CD4-positive, alpha-beta T cell treated with Interleukin-1 beta for 1 hour (primary cell): ENCODE data around the gene ATP8A1.
A peak's percentile ranks its signal among the peaks of the same experiment; 100 is the strongest.
"Not testable (repeated sequence)": the region's sequence is repeated elsewhere in the genome, so short reads cannot be mapped to it uniquely, and the experiment has no call there.

ENCODE experiments used
- DNase-seq, 2 donors: peaks; one replicate each; pipeline ENCODE4 v3.0.0-alpha.2; 2020 to 2022

The ATP8A1 gene

GRCh38 chr4:42398171-42398870, 258.6 kb downstream of the ATP8A1 start:
- no peak for DNase-seq

DNA sequence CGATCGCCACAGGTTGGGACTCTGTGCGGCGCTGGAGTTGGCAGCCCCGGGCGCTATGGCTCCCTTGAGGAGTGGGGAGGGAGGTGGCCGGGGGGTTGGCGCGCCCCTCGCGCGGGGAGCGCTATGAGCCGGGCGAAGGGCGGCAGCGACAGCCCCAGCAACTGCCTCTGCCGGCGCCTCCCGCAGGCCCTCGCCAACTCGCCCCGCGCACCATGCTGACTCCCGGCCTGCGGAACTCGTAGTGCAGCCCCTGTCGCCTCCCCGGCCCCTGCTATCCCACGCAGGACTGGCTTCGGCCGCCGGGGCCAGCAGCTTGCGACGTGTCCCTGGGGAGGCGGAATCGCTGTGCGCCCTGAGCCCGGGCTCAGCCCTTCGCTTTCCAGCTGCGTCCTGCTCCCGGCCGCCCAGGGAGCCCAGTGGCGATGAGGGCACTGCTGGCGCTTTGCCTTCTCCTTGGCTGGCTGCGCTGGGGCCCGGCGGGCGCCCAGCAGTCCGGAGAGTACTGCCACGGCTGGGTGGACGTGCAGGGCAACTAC, 259.2 kb downstream of the ATP8A1 start:
- no peak for DNase-seq

DNA sequence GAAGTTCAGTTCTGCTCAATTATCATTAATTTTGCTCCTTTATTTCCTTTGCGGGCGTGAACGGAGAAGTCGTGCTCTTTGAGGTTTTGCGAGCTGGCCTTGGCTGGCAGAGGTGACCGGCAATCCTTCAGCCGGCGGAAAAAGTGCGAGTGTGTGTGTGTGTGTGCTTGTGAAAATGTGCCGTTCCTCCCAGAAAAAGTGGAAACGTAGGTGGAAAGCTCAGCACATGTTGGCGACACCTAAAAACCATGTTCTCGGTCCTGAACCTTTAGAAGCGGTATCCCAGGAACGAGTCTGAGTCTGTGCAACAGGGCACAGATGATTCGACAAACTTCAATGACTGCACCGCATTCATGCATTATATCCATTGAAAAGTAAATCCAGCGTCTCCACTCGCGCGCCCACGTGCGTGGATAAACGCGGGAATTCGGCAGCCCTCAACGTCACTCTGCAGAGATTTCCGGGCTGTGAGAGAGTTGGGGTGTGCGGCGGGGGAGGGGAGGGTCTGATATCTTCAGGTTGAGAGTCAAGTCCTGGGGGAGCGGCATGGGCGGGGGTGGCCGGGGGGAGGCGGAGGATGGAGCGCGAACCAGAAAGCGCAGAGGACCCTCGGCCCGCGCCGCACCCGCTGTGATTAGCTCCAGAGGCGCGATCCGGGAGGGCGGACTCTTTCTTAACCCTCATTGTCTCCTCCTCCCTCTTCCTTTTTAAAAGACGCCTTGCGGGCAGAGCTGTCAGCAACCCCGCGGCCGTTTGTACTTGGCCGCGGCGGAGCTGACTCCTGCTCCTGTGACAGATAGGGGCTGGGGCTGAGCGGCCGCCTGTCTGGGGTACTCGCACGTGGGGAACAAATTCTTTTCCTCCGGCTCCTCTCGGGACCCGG, 259.9 kb downstream of the ATP8A1 start, which contains the start of gene SHISA3:
TSS of gene SHISA3 (plus strand) at position 737 of the 883 bp plus-strand sequence. CDS start 569 bp downstream, outside the sequence.
- peak in 1 of 2 donors; percentile 5 for DNase-seq

GRCh38 chr4:42396361-42396751, 260.5 kb downstream of the ATP8A1 start:
- no peak for DNase-seq

DNA sequence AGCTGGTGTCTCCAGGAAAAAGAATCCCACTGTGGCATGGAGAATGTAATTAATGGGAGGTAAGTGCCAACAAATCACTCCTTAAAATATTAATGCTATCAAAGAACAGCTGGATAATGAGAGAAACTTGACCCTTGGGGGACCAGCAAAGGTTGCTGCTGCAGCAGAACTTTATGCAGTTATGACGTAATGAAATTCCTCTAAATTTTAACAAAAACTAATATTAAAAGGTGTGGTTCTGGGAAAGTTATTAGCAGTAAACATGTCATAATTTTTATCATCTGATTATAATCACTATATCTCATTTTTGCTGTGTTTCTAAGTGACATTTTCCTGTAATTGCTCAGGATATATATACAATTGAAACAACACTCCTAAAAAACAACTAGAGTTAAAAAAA, 261.3 kb downstream of the ATP8A1 start:
- no peak for DNase-seq

DNA sequence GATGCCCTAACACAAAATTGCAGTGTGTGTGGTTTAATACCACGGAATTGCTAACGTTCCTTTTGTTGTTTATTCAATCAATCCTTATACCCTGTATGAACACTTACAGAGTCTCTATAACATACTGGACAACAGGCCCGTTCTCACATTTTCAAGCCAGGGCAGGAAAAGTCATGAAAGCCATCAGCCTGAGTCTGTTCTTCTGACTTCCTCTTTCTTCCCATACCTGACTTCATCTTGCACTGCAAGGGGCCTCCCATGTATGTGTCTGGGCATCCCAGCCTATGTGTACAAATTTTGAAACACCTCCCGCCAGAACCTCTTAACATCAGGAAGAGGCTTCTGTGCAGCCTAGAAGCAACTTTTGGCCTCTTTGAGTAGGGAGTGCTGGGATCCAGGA, 264.5 kb downstream of the ATP8A1 start:
- DNase-seq, result no peak

- no peak for DNase-seq
Measured at GRCh38 chr4:42391981-42392380, 264.9 kb downstream of the ATP8A1 start.

- DNase-seq, result no peak
Measured at GRCh38 chr4:42391355-42391664, 265.6 kb downstream of the ATP8A1 start.

DNA sequence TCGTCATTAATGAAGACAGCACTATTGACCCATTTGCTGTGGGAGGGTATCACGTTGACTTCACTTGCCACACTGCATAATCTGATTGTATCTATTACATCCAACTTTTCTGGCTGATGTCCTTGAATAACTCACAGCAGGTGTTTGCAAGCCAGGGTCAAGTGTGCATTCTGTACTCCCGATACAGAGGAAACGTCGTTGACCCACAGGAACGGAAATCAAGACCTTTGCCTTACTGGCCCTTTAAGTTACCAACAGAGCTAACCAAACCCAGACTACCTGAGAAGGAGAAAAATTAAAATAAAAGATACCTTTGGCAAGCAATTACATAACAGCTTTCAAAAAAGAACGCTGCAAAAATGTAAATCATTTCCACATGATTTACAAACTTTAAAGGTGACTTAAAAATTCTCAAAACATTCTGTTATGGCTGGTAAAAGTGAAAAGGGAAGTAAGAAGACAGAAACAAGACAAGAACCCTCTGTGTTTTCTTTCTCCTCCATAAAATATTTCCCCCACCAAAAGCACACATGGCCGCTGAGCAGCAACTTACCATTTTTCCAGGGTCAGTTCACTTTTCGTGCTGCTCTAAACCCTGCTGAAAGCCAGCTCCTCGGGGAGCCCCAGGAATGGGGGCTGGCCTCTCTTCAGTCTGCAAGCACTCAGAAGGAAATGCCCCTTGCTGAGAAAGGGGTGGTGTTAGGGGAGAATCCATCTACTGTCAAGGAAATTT, 266.1 kb downstream of the ATP8A1 start:
- no peak for DNase-seq

- DNase-seq, result no peak
Measured at GRCh38 chr4:42385516-42385915, 271.4 kb downstream of the ATP8A1 start.

DNA sequence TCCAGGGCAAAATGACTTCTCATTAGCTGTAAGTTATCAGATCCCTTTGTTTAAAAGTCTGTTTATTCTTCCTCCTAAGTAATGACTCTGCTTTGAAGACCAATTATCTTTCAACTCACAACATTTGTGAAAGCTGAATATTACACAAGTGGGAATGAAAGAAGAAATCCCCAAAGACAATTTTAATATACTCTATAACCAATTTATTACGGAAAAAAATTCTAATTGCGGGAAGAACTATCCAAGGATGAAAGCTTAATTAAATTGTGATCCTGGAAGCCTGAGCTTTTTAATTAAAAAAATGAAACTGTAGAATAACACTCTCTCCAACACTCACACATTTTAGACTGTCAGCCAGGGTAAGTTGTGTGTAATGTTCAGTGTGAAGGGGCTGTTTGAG, 275.2 kb downstream of the ATP8A1 start:
- DNase-seq, result no peak

GRCh38 chr4:42377497-42377896, 279.4 kb downstream of the ATP8A1 start:
- DNase-seq, result no peak

- not testable (repeated sequence) for DNase-seq
Measured at GRCh38 chr4:42372303-42372702, 284.6 kb downstream of the ATP8A1 start.

GRCh38 chr4:42371305-42372252, 285.3 kb downstream of the ATP8A1 start:
- DNase-seq, result no peak

GRCh38 chr4:42369489-42369888, 287.4 kb downstream of the ATP8A1 start:
- DNase-seq, result no peak

DNA sequence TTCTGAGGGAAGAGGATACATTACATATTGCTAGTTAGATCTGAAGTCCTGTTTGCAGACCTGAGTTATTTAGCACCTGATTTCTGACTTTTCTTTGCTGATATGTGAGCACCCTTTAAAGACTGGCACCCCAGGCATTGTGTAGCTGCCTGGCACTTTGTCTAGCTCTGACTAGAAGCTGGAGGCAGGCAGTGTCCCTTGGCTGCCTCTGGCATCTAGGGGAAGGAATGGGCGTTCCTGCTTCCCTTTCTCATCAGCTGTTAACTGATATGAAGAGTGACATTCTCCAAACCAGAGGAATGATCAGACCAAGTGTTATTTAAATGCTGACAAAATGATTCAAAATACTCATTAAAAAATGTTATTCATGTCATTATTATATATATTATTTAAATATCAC, 289.9 kb downstream of the ATP8A1 start:
- DNase-seq, result no peak

DNA sequence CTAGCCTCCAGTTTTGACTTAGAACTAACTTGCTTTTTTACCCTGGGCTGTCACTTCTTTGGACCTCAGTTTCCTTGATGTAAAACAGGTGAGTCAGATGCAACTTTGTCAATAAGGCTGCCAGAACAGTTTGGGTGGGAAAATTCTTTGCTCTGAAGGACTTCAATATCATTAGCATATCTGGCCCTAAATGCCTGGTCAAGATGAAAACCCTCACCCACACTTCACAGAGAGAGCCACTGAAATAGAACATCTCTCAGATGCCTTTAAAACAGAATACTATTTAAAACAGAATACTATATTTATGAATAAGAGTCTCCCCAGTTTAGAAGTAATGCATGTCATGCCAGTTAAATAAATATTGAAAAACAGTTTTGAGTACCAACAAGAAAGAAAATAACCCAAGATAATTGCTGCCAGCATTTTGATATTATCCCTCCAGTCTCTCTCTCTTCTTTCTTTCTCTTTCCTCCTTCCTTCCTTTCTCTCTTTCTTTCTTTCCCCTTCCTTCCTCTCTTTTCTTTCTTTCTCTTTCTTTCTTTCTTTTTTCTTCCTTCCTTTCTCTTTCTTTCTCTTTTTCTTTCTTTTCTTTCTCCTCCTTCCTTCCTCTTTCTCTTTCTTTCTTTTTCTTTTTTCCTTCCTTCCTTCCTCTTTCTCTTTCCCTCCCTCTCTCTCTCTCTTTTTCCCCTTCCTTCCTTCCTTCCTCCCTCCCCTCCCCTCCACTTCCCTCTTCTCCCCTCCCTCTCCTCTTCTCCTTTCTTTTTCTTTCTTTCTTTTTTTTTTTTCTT, 292.4 kb downstream of the ATP8A1 start:
- DNase-seq, result no peak

GRCh38 chr4:42363614-42364013, 293.3 kb downstream of the ATP8A1 start:
- DNase-seq, result no peak

- no peak for DNase-seq
Measured at GRCh38 chr4:42362591-42362990, 294.3 kb downstream of the ATP8A1 start.

GRCh38 chr4:42361456-42361855, 295.4 kb downstream of the ATP8A1 start:
- no peak for DNase-seq

- no peak for DNase-seq
Measured at GRCh38 chr4:42360256-42360669, 296.6 kb downstream of the ATP8A1 start.
